ENCODE results near the gene CASP12.
"Not testable (repeated sequence)": the region's sequence is repeated elsewhere in the genome, so short reads cannot be mapped to it uniquely, and the experiment has no call there.

The CASP12 gene

GRCh38 chr11:104897891-104898684 lies at the start of gene CASP12:
CASP12 (minus strand) TSS chr11:104898460.
- in situ Hi-C loops (cut with MboI; ENCODE audit: low sequenced_read_pairs), result no loop called here

GRCh38 chr11:104946907-104947306 lies 48.6 kb upstream of the CASP12 start:
- in situ Hi-C loops (cut with MboI; ENCODE audit: low sequenced_read_pairs), result no loop called here

- in situ Hi-C loops (cut with MboI; ENCODE audit: low sequenced_read_pairs), result no loop called here
These were observed 45.8 kb upstream of the CASP12 start for GRCh38 chr11:104944076-104944475.

- in situ Hi-C loops (cut with MboI; ENCODE audit: low sequenced_read_pairs), result no loop called here
These were observed 45.3 kb upstream of the CASP12 start for GRCh38 chr11:104943561-104943960.

GRCh38 chr11:104934594-104934993 lies 36.3 kb upstream of the CASP12 start:
- in situ Hi-C loops (cut with MboI; ENCODE audit: low sequenced_read_pairs), result no loop called here

- in situ Hi-C loops (cut with MboI; ENCODE audit: low sequenced_read_pairs), result not testable (repeated sequence)
These were observed 35.8 kb upstream of the CASP12 start for GRCh38 chr11:104934073-104934472.

- in situ Hi-C loops (cut with MboI; ENCODE audit: low sequenced_read_pairs), result no loop called here
These were observed 30.6 kb upstream of the CASP12 start for GRCh38 chr11:104928811-104929210.

GRCh38 chr11:104926771-104927611 lies 28.7 kb upstream of the CASP12 start:
- in situ Hi-C loops (cut with MboI; ENCODE audit: low sequenced_read_pairs), result no loop called here

GRCh38 chr11:104925850-104926249 lies 27.6 kb upstream of the CASP12 start:
- in situ Hi-C loops (cut with MboI; ENCODE audit: low sequenced_read_pairs), result no loop called here

- in situ Hi-C loops (cut with MboI; ENCODE audit: low sequenced_read_pairs), result no loop called here
These were observed 20.0 kb upstream of the CASP12 start for GRCh38 chr11:104918113-104918824.

- in situ Hi-C loops (cut with MboI; ENCODE audit: low sequenced_read_pairs), result no loop called here
These were observed 19.2 kb upstream of the CASP12 start for GRCh38 chr11:104917271-104918112.

GRCh38 chr11:104916442-104916841 lies 18.2 kb upstream of the CASP12 start:
- in situ Hi-C loops (cut with MboI; ENCODE audit: low sequenced_read_pairs), result no loop called here

GRCh38 chr11:104912102-104912501 lies 13.8 kb upstream of the CASP12 start:
- in situ Hi-C loops (cut with MboI; ENCODE audit: low sequenced_read_pairs), result no loop called here

GRCh38 chr11:104908186-104908531 lies 9.9 kb upstream of the CASP12 start:
- in situ Hi-C loops (cut with MboI; ENCODE audit: low sequenced_read_pairs), result no loop called here

- in situ Hi-C loops (cut with MboI; ENCODE audit: low sequenced_read_pairs), result no loop called here
These were observed 9.4 kb upstream of the CASP12 start for GRCh38 chr11:104907521-104908185.

- in situ Hi-C loops (cut with MboI; ENCODE audit: low sequenced_read_pairs), result no loop called here
These were observed 7.0 kb upstream of the CASP12 start for GRCh38 chr11:104905271-104905670.

GRCh38 chr11:104899226-104899625 lies 966 bp upstream of the CASP12 start:
- in situ Hi-C loops (cut with MboI; ENCODE audit: low sequenced_read_pairs), result no loop called here

GRCh38 chr11:104898685-104899013 lies 389 bp upstream of the CASP12 start:
- in situ Hi-C loops (cut with MboI; ENCODE audit: low sequenced_read_pairs), result no loop called here

- in situ Hi-C loops (cut with MboI; ENCODE audit: low sequenced_read_pairs), result no loop called here
These were observed 2.6 kb downstream of the CASP12 start for GRCh38 chr11:104895634-104896033.

GRCh38 chr11:104893876-104894275 lies 4.4 kb downstream of the CASP12 start:
- in situ Hi-C loops (cut with MboI; ENCODE audit: low sequenced_read_pairs), result no loop called here
